NCI-H1417 treated with DMSO at 0.1 percent for 48 hours (cell line): ENCODE results near the gene CYCS.

Source experiments
- DNase-seq: peaks from one replicate; lab custom pipeline; 2025; lab: John Stamatoyannopoulos, UW

CYCS gene

GRCh38 chr7:25125137-25125946, at the start of gene CYCS:
Gene CYCS (minus strand): TSS chr7:25125260. CDS start chr7:25124119, 1,141 bp downstream.
- peak; percentile 99 for DNase-seq

- DNase-seq = no peak
These were observed 48.1 kb upstream of the CYCS start for GRCh38 chr7:25173184-25173583.

- DNase-seq = no peak
These were observed 46.5 kb upstream of the CYCS start for GRCh38 chr7:25171516-25171915.

GRCh38 chr7:25171071-25171470, 46.0 kb upstream of the CYCS start:
- no peak for DNase-seq

GRCh38 chr7:25169683-25170082, 44.6 kb upstream of the CYCS start:
- DNase-seq = no peak

- DNase-seq = no peak
These were observed 43.1 kb upstream of the CYCS start for GRCh38 chr7:25168145-25168544.

GRCh38 chr7:25167262-25167843, 42.3 kb upstream of the CYCS start:
- peak; percentile 6 for DNase-seq

- peak; percentile 16 for DNase-seq
These were observed 35.0 kb upstream of the CYCS start for GRCh38 chr7:25159983-25160596.

GRCh38 chr7:25158966-25159365, 33.9 kb upstream of the CYCS start:
- no peak for DNase-seq

- no peak for DNase-seq
These were observed 26.7 kb upstream of the CYCS start for GRCh38 chr7:25151773-25152172.

GRCh38 chr7:25149836-25150235, 24.8 kb upstream of the CYCS start:
- DNase-seq = no peak

- DNase-seq = no peak
These were observed 23.9 kb upstream of the CYCS start for GRCh38 chr7:25148772-25149575.

GRCh38 chr7:25143763-25144162, 18.7 kb upstream of the CYCS start:
- DNase-seq = no peak

- no peak for DNase-seq
These were observed 14.5 kb upstream of the CYCS start for GRCh38 chr7:25139536-25139935.

GRCh38 chr7:25134358-25135010, 9.4 kb upstream of the CYCS start:
- no peak for DNase-seq

- no peak for DNase-seq
These were observed 7.4 kb upstream of the CYCS start for GRCh38 chr7:25132430-25132829.

GRCh38 chr7:25126751-25127150, 1.7 kb upstream of the CYCS start:
- DNase-seq = no peak

- DNase-seq = no peak
These were observed 459 bp downstream of the CYCS start for GRCh38 chr7:25124465-25125136.

GRCh38 chr7:25122373-25122772, 2.7 kb downstream of the CYCS start:
- DNase-seq = no peak

- no peak for DNase-seq
These were observed 3.5 kb downstream of the CYCS start for GRCh38 chr7:25121599-25121998.

- no peak for DNase-seq
These were observed 6.0 kb downstream of the CYCS start for GRCh38 chr7:25119102-25119501.
